Pancreas (tissue), 10 donors: Measurements from ENCODE around the gene RGS7BP. TPM values are rescaled to one million over a fixed set of nuclear protein-coding genes. Genes with fewer than 3 reads are reported as not detected.

Experiments used
- ATAC-seq, 4 donors: fragments of 200-7000 bp; cut with Tn5 transposase; one replicate each; pipeline versions ENCODE4 v1.8.0 to v1.9.1; 2020; ENCODE audit warnings: mild to moderate bottlenecking in 4 of 4, moderate library complexity in 4 of 4
- DNase-seq, 6 donors: peaks; one replicate each; pipeline ENCODE4 v3.0.0-alpha.2; 2020
- FAIRE-seq: peaks from 2 replicates; lab custom pipeline; 2012; peaks lifted over from hg19 to GRCh38; lab: Jason Lieb, UNC
- H3K27ac ChIP-seq, 4 donors: fragments of 200-600 bp; sonication (generic); 1 replicate in 3 of 4; 2 replicates in 1 of 4; pipeline versions ENCODE4 v1.5.0 to v1.8.0; 2020
- H3K27me3 ChIP-seq, 4 donors: fragments of 200-600 bp; one replicate each; pipeline ENCODE4 v1.8.0; 2021
- H3K36me3 ChIP-seq, 3 donors: fragments of 200-600 bp; sonication (generic) in 1 of 3; one replicate each; pipeline versions ENCODE4 v1.5.0 to v1.8.0; 2020 to 2021
- H3K4me1 ChIP-seq, 3 donors: fragments of 200-600 bp; one replicate each; pipeline ENCODE4 v1.8.0; 2021
- H3K4me3 ChIP-seq, 4 donors: fragments of 200-600 bp; sonication (generic) in 2 of 4; one replicate each; pipeline versions ENCODE4 v1.5.0 to v1.8.0; 2020 to 2021
- H3K9me3 ChIP-seq, 4 donors: fragments of 200-600 bp; one replicate each; pipeline ENCODE4 v1.8.0; 2021
- WGBS, 2 donors: extraction: QIAGEN DNeasy Blood & Tissue Kit; methylation state at CpG; one replicate each; pipeline ENCODE4 v1.1.7; 2013; 5-methylcytosine and 5-hydroxymethylcytosine counted together
- intact Hi-C, 3 donors: fragments of 100-400 bp; cut with DNase I; formaldehyde crosslinking; loops; one replicate each; pipeline versions ENCODE4 v1.11.1 to v1.14.2; 2022
- polyA plus RNA-seq, 2 donors: library from polyadenylated mRNA; stranded (reverse); fragments of 200-250 nt; gene quantifications; one replicate each; pipeline ENCODE4 v1.2.3, GENCODE V29; 2013
- total RNA-seq, 6 donors: library from RNA; stranded (reverse); fragmentation: NEBNext Ultra II Directional in 4 of 6; extraction: Animal tissue kit (Norgen Biotek cat#: 25700) in 4 of 6; gene quantifications; one replicate each; pipeline versions ENCODE4 v1.2.1 to v1.2.4, GENCODE V29; 2021 to 2023
- TF ChIP-seq, protein P1 (sequence below), 4 donors: fragments of 200-600 bp; sonication (generic) in 3 of 4; IDR thresholded peaks; one replicate each; pipeline versions ENCODE4 v1.5.0 to v1.8.0; 2021; ENCODE audit warnings: antibody characterized with exemption in 4 of 4
- donor health status: healthy with polysubstance abuse.
- donor health status: DM: no; HTN: no; CAD: no; lungs with moderate emphysema.
- donor health status: DM: no; HTN: no; CAD: no.
- donor health status: control.
- donor health status: control.
- donor health status: Bipolar disorder and iron deficiency.
- donor health status: DM: yes; HTN: yes; CAD: no.
- donor health status: DM: no; HTN: no; CAD: no.
- donor health status: DM: no; HTN: no; CAD: no.
- donor health status: DM: yes; HTN: yes; CAD: no.

Gene RGS7BP
- total and polyA plus RNA-seq, 8 donors = 0.04 to 0.58 (median 0.15) TPM

DNA sequence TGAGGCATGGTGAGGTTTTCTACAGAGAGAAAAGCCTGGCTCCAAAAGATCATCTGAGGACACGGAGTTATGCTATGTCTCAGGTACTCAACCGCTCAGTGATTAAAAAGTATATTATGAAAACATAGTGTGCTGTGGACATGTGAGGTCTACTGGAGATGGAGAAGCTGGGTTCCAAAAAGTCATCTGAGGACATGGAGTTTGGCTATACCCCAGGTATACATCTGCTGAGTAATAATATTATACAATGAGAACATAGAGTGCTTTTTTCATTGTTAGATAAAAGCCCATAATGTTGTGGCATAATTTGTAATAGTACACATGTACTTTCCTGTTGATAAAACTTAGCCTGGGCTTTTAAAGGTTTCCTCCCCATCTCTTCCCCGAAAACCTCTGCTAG, 113.8 kb downstream of the RGS7BP start:
- no peak overlapping the region for H3K4me3 ChIP-seq
- intact Hi-C loops = loop anchor here in 1 of 3 donors (10.0 kb wide), 1 partner anchor 465 kb away; no protein-coding TSS in a partner anchor
- no peak for FAIRE-seq
- H3K27ac ChIP-seq = no peak overlapping the region
- H3K36me3 ChIP-seq = no peaks in the 10 kb centered on the region
- H3K4me1 ChIP-seq = peaks cover 0 to 5% (median 0%) of the 10 kb centered on the region in 3 donors
- no peak for DNase-seq
- no peaks in the 10 kb centered on the region for H3K9me3 ChIP-seq
- no peak for ATAC-seq
- TF ChIP-seq, protein P1, sequence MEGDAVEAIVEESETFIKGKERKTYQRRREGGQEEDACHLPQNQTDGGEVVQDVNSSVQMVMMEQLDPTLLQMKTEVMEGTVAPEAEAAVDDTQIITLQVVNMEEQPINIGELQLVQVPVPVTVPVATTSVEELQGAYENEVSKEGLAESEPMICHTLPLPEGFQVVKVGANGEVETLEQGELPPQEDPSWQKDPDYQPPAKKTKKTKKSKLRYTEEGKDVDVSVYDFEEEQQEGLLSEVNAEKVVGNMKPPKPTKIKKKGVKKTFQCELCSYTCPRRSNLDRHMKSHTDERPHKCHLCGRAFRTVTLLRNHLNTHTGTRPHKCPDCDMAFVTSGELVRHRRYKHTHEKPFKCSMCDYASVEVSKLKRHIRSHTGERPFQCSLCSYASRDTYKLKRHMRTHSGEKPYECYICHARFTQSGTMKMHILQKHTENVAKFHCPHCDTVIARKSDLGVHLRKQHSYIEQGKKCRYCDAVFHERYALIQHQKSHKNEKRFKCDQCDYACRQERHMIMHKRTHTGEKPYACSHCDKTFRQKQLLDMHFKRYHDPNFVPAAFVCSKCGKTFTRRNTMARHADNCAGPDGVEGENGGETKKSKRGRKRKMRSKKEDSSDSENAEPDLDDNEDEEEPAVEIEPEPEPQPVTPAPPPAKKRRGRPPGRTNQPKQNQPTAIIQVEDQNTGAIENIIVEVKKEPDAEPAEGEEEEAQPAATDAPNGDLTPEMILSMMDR (IDR thresholded peaks at IDR 0.05) = no peak
- no peaks in the 10 kb centered on the region for H3K27me3 ChIP-seq
- 84 to 90% methylated on average over 3 of the region's 3 CpGs for WGBS, 2 donors

DNA sequence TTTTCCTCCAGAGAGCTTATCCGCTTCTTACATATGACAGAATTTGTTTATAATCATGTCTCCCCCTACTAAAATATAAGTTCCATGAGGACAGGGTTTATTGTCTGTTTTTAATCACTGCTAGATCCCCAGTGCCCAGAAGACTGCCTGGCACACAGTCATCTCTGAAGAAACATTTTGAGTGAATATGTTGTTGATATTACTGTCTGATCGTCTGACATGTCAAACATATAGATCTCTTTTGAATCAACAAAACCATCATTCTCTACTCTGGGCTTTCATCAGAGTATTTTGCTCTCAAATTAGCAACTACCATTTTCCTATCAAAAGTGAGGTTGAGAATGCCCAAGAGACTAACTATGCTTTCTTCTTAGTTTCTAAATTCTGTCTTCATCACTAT, 117.2 kb downstream of the RGS7BP start:
- no peak for ATAC-seq
- WGBS, 2 donors = 59 to 61% methylated on average over 2 of the region's 2 CpGs
- H3K4me3 ChIP-seq = no peak overlapping the region
- no peaks in the 10 kb centered on the region for H3K27me3 ChIP-seq
- no peaks in the 10 kb centered on the region for H3K9me3 ChIP-seq
- intact Hi-C loops = loop anchor here in 1 of 3 donors (10.0 kb wide), 1 partner anchor 468 kb away; no protein-coding TSS in a partner anchor
- no peak for DNase-seq
- no peaks in the 10 kb centered on the region for H3K36me3 ChIP-seq
- no peak overlapping the region for H3K27ac ChIP-seq
- FAIRE-seq = no peak
- H3K4me1 ChIP-seq = no peaks in the 10 kb centered on the region
- TF ChIP-seq, protein P1 (IDR thresholded peaks at IDR 0.05) = no peak

DNA sequence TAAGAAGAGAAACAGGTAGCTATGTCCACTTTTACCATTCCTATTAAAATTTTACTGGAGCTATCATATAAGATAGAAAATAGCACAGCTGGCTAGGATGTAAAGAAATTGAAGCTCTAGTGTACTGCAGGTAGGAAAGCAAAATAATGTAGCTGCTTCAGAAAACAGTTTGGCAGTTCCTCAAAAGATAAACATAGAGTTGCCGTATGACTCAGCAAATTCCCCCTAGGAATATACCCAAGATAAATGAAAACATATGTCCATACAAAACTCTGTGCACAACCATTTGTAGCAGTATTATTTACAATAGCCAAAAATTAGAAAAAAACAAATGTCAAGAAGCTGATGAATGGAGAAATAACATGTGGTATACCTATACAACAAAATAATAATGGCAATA, 119.9 kb downstream of the RGS7BP start:
- intact Hi-C loops = loop anchor here in 1 of 3 donors (10.0 kb wide), 1 partner anchor 471 kb away; no protein-coding TSS in a partner anchor
- Histone ChIP-seq H3K36me3 (no peaks in the 10 kb centered on the region), H3K27me3 (no peaks in the 10 kb centered on the region), H3K27ac (no peak overlapping the region), H3K4me1 (no peaks in the 10 kb centered on the region), H3K9me3 (no peaks in the 10 kb centered on the region), H3K4me3 (no peak overlapping the region)
- ATAC-seq (no peak), DNase-seq (no peak), FAIRE-seq (no peak)
- TF ChIP-seq, protein P1 (IDR thresholded peaks at IDR 0.05) = no peak
- WGBS, 2 donors = 57 to 65% methylated on average over 1 of the region's 1 CpG

DNA sequence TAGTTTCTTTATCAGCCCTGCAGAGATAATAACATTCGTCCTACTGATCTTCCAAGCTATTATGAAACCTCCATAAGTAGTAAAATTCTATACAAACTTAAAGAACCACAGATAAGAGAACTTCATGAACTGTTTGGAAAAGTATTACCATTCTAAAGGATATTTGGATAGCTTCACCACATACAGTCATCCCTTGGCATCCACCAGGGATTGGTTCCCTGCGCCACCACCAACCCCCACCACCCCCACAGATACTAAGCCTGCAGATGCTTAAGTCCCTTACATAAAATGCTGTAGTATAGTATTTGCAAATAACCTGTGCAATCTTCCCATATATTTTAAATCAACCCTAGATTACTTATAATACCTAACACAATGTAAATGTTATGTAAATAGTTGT, 123.1 kb downstream of the RGS7BP start:
- TF ChIP-seq, protein P1 (IDR thresholded peaks at IDR 0.05) = no peak
- no peak overlapping the region for H3K4me3 ChIP-seq
- 63 to 75% methylated on average over 2 of the region's 2 CpGs for WGBS, 2 donors
- H3K36me3 ChIP-seq = no peaks in the 10 kb centered on the region
- ATAC-seq (no peak), DNase-seq (no peak), FAIRE-seq (no peak)
- H3K27ac ChIP-seq = no peak overlapping the region
- H3K27me3 ChIP-seq = no peaks in the 10 kb centered on the region
- no peaks in the 10 kb centered on the region for H3K9me3 ChIP-seq
- intact Hi-C loops = loop anchor here in 1 of 3 donors (10.0 kb wide), 1 partner anchor 474 kb away; no protein-coding TSS in a partner anchor
- H3K4me1 ChIP-seq = no peaks in the 10 kb centered on the region

DNA sequence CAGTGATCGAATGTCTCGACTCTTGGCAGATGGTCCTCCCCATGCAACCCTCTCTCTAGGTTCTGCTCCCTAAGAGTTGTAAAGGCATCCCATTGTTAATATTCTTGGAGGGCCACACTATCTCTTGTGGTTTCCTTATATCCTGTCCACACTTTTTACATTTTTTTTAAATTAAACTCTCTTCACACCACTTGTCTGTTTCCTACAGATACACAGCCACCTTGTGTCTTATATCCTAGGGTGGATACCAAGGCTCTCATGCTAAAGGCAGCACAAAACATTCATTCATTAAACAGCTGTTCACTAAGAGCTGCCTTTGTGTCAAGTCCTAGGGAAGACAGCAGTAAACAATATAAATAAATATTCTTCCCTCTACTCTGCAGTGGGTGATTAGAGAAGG, 124.0 kb downstream of the RGS7BP start:
- H3K4me1 ChIP-seq = no peaks in the 10 kb centered on the region
- H3K27ac ChIP-seq = no peak overlapping the region
- intact Hi-C loops = loop anchor here in 1 of 3 donors (10.0 kb wide), 1 partner anchor 475 kb away; no protein-coding TSS in a partner anchor
- H3K27me3 ChIP-seq = no peaks in the 10 kb centered on the region
- TF ChIP-seq, protein P1 (IDR thresholded peaks at IDR 0.05) = no peak
- no peak overlapping the region for H3K4me3 ChIP-seq
- 72 to 78% methylated on average over 2 of the region's 2 CpGs for WGBS, 2 donors
- no peak for DNase-seq
- H3K9me3 ChIP-seq = no peaks in the 10 kb centered on the region
- H3K36me3 ChIP-seq = no peaks in the 10 kb centered on the region
- no peak for FAIRE-seq
- ATAC-seq = no peak
